DMS53 treated with DMSO at 0.1 percent for 48 hours (cell line): Measurements from ENCODE around the gene CAPG.
"Not testable (repeated sequence)": the region's sequence is repeated elsewhere in the genome, so short reads cannot be mapped to it uniquely, and the experiment has no call there.

Source experiments
- DNase-seq: peaks from one replicate; lab custom pipeline; 2025; ENCODE audit not compliant: unreplicated experiment; lab: John Stamatoyannopoulos, UW

Gene CAPG

DNA sequence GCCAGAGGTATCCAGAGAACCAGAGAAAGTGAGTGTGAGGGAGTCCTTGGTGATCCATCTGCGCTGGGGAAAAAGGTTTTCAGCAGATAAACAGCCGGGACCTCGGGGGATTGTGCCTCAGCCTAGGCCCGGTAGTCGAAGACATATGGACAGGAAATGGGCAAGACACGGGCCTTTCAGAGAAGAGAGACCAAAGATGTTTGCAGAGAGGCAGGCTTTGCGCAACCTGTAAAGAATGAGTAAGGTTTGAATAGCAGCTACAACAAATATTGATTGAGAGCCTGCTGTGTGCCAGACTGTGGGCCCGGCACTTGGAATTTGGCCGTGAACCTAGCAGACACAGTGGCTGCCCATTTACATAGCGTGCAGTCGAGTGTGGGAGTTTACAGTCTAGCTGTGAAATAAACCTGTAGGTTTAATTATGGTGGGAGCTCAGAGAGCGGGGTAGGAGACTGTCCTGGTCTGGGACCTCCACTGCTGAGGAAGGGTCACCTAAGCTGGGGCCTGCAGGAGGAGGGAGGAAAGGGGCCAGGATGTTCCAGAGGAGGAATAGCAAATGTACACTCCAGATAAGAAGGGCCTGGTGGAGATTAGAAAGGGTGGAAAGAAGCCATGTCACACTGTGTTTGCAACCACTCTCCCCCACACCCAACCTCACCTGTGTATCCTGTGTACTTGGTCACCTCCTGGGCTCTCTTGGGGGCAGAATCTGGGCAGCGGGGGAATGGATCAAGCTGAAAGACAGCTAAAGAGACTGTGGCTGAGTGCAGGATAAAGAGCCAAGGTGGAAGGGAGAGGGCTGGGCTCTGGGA, 11.3 kb upstream of the CAPG start:
- peak; percentile 99 for DNase-seq

DNA sequence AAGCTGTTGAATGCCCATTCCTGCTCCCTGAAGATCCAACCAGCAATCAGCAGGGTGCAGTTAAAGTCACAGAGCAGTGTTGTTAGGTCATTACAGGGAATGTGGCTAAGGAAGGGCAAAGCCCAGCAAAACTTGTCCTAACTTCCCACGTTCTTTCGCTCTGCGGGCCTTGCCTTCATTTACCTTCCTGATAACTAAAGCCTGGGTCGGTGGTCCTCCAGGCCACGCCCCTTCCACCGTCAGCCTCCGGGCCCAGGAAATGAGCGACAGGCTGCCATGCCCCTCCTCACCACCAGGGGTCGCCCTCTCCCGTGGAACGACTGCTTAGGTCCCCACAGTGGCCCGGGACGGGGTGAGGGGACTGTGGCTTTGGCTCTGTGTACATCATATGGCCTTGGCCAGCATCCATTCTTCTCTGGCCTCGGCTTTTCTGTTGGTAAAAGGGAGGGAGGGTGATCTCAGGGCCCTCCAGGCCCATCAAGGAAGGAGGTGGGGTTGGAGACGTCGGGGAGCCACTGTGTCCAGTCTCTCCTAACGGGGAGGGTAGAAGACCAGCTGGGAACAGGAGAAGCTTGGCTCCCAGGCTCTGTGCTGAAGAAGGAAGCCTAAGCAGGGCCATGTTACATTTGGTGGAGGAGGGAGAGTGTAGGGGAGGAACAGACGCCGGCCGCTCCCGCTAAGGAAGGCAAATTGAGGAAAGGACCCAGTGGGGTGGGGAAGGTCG, 10.5 kb upstream of the CAPG start:
- peak; percentile 93 for DNase-seq

DNA sequence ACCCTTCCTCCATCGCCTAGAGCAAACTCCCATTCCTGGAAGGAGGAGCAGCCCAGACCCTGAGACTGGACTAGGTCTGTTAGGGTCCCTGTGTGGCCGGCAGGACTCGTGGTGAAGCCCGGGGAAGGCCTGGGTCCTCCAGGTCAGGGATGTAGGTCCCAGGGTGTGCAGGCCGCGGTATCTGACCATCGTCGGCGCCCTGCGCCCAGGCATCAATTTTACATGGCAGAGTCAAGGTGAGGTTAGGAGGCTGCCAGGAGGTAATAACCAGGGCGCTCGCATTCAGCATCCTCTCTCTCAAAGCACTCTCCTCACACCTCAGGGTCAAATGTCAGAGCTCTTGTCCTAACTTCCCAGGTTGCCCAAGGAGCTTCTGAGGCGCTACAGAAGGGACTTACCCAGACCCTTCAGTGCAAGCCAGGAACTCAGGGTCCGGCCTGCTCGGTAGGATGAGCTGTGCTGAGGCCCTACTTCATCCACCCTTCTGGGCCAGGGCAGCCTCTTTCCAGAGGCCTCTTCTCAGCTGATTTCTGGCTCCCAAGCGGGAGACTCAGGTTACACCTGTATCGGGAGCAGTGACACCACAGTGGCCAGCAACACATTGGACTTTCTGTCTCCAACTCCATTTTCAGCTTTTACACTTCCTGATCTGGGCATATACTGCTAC, 9.0 kb upstream of the CAPG start:
- no peak for DNase-seq

DNA sequence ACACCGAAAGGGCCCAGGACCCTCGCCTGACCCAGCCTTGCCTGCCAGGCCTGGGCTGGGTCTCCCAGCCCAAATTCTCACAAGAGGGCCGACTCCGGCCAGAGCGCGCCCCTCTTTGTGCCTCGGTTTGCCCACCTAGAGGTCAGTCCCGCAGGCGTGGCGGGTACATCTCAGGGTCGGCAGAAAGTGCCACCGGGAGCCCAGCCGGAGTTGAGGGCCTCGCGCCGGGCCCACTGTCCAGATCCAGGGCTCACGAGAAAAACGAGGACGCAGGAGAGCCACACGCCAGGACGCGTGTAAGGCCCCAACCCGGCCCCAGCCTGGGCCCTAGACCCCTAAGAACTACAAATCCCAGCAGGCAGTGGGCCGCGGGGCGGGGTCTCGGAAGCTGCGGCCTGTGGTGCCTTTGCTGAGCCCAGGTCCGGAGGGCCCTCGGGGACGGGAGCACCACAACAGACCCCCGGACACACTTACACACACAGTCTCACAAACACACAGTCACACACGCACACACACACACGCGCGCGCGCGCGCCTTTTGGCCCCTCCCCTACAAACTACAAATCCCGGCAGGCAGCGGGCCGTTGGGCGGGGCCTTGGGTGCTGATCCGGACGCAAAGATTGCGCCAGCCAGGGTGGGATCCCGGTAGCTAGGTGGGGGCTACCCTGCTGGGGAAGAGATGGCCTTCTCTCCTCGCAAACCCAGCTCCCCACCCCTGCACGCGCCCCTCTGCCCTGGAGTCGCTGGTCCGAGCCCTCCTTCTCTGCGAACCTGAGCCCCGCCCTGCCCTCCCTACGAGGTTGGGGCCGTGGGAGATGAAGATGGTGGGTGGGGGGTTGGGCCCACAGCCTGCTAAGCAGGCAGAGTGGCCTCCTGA, 8.2 kb upstream of the CAPG start, which contains the start of gene SH2D6:
SH2D6 (plus strand) TSS at position 583 of the 877 bp plus-strand sequence. CDS start 10,752 bp downstream, outside the sequence.
- peak; percentile 86 for DNase-seq

DNA sequence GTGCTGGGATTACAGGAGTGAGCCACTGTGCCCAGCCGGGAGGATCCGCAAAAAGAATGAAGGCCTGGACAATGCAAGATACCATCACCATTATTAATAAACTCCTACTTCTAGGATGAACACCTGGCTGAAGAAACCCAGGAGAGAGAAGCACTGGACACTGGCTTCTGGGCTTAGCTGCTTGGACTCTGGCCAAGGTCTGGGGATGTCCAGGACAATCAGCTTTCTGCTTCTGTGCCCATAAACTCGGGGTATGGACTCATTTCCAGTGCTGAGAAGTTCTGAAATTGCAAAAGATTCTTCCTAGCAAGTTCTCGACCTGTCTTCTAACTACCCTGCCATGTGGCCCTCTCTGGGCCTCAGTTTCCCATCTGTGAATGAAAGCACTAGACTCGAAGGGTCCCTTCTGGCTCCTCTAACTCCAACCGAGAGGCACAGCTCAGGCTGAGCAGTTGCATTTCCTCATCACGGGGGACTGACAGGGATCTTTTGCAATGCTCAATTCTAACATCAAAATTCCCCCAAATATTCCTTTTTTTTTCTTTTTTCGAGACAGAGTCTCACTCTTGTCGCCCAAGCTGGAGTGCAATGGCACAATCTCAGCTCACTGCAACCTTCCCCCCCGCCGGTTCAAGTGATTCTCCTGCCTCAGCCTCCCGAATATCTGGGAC, 5.9 kb upstream of the CAPG start:
- DNase-seq = no peak

DNA sequence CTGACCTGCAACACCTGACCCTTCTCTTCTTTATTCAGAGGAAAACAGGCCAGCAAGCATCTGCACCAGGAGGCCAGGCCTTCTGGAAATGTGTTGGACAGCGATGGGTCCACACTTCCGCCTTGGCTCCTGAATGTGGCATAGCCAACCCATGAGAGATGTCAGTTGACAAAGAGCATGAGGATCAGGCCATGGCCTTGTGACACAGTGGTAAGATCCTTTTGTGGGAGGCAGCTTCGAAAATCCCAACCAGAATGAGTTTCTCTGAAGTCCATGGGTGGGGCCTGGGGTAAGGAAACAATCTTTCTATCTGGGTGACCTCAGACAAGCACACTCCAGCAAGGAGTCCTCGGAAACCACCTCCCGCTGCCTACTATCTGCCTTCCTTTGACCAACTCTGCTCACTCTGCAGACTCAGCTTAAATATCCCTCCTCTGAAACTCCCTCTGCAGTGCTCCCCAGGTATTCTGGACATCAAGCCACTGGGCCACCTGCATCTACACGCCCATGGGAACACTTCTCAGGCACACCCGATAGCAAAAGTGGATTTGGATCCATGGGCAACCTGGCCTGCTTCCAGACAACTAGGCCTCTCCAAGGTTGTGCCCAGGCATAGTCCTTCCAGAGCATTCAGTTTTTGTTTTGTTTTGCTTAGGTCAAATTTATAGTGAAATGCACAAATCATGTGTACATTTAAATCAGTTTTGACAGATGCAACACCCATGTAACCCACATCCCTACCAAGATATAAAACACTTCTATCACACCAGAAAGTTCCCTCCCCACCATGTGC, 4.8 kb upstream of the CAPG start:
- no peak for DNase-seq

DNA sequence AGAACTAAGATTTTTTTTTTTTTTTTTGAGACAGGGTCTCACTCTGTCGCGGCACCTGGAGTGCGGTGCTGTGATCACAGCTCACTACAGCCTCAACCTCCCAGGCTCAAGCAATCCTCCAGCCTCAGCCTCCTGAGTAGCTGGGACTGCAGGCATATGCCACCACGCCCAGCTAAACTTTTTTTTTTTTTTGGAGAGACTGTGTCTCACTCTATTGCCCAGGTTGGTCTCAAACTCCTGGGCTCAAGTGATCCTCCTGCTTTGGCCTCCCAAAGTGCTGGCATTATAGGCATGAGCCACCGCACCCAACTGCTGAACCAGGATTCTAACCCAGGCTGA, 4.2 kb upstream of the CAPG start:
- not testable (repeated sequence) for DNase-seq

DNA sequence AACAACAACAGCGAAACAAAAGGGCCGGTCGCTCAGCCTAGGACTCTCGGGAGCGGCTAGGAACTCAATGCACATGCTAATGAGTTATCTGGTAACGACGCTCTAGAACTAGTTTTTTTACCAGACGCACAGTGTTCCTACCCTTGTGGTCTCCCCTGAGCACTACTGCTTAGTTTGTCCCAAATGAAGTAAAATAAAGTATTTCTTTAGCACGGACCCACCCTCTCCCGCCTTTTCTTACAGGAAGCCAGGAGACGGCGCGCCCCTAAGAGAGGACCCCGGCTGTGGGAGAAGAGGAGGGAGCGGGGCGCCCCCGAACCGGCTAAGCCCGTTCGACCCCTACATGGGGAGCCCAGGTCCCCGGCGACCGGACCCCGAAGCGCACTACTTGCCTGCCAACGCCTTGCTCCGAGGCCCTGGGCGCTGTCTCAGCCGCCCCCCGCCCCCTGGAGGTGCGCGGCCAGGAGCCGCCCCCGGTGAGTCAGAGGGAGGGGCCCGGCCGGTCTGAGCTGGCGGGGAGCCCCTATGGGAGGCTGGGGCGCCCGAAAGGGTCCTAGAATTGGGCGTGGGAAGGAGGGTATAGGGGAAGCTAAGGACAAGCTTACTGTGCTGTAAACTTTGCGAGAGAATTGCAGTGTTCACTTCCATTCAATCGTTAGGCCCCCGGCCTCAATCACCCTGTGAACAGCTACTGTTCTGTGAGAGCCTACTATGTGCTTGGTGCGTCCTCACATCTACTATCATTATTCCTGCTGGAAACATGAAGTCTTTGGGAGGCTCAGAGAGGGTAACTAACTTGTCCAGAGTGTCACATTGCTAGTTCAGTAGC, 3.6 kb upstream of the CAPG start:
- DNase-seq = no peak

DNA sequence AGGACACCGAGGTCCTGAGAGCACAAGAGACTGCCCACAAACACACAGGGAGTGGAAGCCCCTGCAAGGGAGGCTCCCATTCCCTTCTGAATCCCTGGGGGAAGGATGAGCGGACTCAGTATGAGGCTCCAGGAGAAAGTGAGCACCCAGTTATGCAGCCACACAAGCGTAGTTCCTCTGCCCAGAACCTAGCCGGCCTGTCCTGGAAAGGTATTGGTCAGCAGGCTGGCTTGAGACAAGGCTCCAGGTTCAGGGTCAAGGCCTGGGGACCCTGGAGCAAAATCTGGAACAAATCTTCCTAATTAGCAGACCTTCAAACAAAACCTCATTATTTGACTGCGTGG, 1.2 kb upstream of the CAPG start:
- DNase-seq = no peak

DNA sequence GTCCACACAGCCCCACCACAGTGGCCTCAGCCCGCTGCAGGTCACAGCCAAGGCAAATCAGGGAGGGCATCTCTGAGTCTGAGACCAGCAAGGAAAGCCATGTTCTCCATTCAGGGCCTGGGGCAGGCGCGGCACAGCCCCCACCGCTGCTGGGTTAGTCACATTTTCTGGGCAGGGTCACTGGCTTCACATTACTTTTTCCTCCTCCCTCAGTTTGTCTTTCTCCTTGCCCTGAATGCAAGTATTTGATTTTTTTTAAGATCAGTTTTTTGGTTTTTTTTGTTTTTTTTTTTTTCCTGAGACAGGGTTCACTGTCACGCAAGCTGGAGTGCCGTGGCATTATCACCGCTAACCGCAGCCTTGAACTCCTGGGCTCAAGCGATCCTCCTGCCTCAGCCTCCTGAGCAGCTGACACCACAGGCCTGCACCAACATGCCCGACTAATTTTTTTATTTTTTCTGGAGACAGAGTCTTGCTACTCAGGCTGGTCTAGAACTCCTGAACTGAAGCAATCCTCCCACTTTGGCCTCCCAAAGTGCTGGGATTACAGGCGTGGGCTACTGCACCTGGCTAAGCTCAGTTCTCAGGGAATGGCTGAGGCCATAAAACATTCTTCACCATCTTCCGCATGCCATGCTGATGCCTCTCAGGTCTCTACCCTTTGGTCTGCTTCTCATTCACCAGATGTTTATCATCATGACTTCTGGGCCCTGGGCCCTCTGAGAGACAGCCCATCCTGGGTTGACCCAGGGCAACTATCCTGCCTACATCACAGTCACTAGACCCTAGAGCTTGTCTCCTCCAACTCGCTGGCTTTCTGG, 628 bp upstream of the CAPG start:
- no peak for DNase-seq

DNA sequence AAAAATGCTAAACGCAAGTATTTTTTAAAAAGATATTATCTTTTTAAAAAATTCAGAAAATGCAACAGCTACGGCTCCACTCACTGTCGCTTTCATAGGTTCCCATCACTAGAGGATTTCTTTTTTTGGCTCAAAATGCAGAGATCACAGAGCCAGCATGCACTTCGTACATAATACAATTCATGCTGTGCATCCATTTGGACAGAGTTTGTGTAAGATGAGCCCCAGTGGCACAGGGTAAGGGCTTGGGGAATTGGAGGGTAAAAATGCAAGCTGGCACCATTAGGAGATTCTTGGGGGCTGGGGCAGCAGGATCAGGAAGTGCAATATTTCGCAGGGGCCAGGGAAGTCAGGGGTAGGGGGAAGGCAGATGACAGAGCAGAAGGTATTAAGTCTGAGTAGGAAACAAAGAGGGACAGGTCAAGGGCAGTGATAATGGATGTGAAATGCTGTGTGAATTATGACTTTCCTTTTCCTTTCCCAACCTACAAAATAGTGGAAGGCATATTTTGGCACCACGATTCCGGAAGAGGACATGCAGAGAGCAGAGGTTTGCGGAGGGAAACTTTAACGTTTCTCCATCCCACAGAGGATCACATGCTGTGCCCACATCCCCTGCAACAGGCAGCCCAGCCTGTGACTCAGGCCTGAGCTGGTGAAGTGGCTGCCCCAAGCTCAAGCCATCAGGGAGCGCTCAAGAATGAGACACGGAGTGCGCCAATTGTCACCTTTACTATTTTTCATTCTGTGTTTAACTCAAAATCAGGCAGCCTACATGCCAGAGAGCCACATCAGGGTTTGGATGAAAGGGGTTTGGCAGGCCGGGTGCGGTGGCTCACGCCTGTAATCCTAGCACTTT, 4.7 kb downstream of the CAPG start:
- no peak for DNase-seq

DNA sequence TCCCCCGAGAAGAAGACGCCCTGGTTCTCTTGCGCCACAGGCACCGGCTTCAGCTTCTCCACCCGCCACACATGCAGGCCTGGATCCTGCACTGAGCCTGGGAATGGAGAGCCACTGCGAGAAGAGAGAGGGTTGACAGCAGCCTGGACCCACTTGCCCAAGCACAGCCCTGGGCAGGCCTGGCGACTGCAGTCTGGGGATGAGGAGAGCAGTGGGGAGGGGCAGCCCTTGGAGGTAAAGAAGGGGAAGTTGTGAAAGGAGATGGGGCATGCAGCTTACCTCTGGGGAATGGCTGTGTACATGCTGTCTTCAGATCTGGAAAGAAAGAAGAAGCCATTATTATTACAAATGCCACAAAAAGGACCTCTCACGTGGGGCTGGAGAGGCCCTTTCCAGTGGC, 8.3 kb downstream of the CAPG start:
- DNase-seq = no peak

DNA sequence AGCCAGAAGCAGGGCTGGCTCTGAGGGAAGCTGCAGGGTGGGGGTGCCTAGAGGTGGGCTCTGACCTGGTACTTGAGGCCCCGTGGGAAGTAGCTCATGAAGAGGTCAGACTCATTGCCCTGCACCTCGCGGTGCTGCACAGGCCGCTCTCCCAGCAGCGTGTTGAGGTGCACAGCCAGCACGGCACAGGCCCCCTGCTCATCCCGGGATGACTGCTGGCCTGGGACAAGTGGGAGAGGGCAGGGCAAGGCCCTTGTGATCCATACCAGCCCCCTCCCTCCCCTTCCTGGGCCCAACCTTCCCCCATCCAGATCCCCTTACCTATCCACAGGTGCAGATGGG, 8.7 kb downstream of the CAPG start:
- no peak for DNase-seq

DNA sequence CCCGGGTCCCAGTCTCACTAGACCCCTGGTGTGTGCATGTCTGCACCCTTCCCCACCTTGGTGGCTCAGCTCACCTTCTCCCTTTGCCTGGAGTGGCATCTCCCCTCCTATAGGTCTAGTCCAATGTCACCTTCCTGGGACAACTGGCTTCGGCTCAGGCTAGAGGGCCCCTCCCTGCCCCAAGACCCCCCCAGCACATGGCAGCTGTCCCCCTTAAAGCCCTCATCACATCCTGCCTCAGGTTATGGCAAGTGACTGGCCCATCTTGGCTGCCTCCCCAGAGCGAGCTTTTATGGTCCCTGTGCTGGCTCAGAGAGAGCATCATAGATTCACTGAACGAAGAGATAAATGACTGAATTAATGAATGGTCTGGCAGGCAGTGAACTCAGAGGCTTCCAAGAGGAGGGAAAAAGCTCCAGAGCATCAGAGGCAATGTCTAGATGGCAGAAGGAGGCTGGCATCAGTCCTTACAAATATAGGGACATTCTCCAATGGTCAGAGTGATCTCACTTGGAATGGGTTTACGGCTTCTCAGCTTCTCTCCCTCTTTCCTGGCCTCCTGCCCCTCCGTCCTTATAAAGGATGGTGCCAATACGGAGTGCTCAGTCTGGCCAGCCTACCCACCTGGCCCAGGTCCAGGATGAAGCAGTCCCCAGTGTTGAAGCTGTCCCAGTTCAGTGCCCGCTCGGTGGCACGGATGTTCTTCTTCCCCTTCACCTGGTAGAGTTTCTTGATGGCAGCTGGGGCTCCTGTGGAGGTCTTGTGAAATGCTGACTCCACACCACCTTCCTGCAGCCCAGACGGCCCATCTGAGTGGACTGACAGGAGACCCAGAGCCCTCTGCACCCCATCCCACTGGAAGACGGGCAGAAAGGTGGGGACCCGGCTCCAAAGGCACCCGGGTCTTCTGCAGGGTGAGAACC, 9.4 kb downstream of the CAPG start:
- DNase-seq = no peak

DNA sequence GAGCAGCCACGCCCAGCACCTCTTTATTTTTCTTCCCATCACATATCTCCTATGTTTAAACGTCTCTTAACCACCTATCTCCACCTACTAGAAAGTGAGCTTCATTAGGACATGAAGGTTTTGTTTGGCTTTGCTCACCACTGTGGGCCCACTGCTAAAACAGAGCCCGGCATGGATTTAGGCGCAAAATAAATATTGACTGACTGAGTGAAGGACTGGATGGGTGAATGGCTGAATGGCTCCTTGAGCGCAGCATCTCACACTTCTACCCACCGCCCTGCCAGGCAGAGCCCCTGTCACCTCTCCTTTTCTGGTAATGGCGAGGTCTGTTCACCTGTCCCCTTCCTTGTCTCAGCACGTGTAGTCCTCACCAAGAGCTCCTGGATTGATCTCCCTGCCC, 10.1 kb downstream of the CAPG start:
- DNase-seq = peak; percentile 10

DNA sequence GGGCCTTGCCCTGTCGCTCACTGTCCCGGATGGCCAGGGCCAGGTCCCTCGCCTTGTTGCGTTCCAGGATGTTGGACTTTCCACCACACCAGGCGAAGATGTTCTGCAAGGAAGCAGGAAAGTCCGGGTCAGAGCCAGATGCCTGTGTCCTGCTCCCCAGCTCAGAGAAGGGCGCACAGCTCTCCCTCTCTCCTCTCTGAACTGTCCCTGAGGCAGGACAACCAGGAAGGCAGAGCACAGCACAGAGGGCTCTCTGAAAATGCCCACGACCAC, 11.0 kb downstream of the CAPG start:
- DNase-seq = no peak
